NCI-H2227 (cell line): ENCODE data around the gene SPAG6.
"Not testable (repeated sequence)": the region's sequence is repeated elsewhere in the genome, so short reads cannot be mapped to it uniquely, and the experiment has no call there.

ENCODE experiments used
- DNase-seq: peaks from one replicate; lab custom pipeline; 2025; ENCODE audit not compliant: unreplicated experiment; lab: John Stamatoyannopoulos, UW

The SPAG6 gene

DNA sequence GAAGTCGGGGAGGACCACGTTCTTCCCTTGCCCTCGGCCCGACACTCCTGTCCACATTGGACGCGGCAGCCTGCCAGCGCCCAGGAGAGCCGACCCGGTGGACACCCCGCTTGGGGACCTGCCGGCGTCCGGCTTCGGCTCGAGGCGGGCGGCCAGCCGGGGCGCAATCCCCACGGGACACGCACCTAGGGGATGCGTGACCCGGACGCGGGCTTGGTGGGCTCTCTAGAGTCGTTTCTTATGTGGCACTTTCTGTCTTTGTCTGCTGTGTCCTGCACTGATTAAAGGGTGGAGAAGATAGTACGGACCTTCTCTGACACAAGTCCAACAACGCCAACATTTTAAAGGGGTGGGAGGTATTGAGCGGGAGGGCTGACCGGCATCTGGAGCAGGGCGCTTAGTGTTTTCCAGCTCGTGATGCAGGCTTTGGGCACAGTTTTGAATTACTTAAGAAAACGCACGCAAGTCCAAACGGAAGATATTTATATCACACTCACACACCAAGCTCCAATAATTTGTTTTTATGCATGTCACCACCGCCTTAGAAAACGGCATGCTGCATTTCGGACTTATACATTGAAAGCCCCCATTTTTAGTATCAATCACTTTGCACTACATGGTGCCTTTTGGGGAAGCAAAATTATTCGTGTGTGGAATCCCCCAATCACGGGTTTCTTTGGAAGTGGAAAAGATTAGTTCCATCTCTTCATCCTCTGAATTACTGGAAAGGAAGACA is 3.9 kb upstream of the SPAG6 start:
- DNase-seq, result peak; percentile 46

GRCh38 chr10:22341926-22342196 is 3.4 kb upstream of the SPAG6 start:
- no peak for DNase-seq

GRCh38 chr10:22342421-22342820 is 2.9 kb upstream of the SPAG6 start:
- no peak for DNase-seq

DNA sequence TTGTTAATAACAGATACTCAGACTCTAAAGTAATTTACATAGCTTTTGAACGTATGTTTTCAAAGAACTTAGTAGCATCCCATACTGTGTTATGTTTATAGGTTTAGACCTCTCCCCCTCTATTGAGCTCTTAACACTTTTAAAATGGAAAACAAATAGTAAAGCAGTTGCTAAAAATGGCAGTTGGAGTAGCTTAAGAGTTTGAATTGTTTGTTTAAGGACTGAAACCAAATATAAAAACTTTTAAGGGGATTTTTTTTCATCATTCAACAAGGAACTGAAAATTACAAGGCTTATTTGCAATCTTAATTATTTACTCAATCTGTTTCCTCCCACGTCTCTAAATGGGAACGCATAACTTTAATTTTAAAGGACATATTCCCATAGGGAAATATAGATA is 1.6 kb upstream of the SPAG6 start:
- no peak for DNase-seq

DNA sequence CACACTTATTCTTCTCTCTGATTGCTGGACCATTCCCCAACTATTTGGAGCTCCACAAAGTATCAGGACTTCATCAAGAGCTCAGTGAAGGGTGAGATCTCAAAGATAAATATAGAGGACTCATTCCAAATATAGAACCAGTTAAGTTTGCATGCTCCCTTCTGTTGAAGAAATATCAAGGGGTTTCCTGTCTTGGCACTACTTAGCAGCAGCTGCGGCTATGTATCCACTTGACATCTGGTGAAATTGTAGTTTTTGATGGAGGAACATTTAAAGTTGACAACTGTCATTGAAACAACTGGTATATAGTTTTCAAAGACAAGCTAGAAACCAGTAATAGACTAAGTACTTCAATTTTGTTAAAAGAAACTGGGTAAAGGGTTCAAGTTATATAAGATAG is 1.0 kb upstream of the SPAG6 start:
- DNase-seq, result no peak

DNA sequence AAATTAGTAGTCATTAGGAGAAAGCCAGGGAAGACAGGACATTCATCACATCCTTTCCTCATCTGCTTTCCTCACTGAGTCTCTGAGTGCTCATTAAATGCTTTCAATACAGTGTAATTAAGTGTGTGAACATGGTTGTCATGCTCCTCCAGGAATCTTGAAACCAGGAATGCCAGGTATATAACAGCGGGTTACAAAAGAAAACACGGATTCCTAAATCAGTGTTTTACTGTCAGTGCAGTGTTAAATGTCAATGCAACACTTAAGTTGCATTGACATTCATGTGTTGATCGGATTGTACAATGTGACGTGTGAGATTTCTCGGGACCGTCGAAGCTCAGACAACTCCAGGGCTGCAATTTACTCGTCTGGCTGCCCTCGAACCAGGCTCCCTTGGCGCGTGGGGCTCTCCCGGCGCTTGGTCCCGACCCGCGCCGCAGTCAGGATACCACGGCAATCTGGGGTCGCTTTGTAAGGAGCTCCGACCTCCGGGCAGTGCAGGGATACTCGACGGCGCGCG is 455 bp upstream of the SPAG6 start:
- peak; percentile 55 for DNase-seq

DNA sequence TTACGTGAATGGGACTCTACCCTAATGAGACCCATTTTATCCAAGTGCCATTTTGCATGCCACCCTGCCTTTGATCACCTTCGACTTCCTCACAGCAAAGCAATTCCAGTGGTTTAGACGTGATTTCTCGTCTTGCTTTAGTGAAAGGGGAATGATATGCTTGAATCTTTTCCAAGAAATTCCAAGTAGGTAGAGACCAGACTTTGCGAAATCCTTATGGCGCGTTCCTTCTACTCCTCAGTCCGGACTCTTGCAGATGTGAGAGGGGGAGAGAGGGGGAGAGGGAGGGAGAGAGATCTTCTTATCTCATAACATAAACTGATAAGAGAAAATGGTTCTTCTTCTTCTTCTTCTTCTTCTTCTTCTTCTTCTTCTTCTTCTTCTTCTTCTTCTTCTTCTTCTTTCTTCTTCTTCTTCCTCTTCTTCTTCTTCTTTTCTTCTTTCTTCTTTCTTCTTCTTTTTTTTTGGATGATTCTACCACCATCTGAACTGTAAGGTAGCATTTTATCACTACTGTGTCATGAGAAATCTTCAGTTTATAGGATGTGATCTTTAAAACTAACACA is 883 bp downstream of the SPAG6 start:
- DNase-seq, result peak; percentile 4

DNA sequence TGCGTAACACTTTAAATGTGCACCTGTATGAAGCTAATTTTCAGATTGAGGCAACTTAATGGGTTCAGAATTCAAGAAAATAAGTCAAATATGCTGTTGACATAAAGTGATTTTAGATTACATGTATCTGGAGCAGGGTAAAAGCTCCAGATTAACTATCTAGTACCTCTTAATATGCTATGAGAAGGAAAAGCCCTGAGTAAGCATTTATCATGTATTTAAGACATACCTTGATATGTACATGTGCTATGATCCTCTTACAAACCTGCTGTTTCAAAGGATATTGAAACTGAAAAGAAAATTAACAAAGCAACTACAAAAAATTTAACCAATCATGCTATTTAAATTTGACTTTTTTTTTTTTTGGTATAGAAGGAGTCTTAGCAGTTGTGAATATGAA is 4.5 kb downstream of the SPAG6 start:
- no peak for DNase-seq

DNA sequence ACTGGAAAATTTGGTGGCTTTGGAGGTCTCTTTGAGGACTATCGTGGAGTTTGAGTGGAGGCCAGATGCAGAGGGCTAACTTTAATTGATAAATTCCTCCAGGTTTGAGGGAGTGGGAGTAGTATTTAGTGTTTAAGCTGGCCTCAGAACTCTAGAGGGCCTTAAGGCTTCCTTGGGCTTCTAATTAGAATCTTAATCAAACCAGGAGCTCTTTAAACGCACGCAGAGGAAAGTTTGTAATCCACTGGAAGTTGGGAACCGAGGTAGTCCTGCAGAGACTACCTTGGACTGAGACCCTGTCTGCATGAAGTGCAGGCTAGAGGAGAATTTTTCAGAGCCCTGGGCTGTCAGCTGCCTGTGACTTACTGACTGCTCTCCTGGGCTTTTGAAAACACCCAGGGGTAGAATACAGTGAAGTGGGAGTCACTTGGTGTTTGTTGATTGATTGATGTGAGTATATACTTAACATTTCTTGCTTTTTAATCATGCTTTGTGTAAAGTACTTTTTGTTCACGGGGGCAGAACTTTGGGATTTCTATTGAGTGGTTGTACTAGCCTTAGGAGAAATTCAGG is 5.9 kb downstream of the SPAG6 start:
- DNase-seq, result no peak

- DNase-seq, result no peak
Observed at GRCh38 chr10:22356324-22356873, 11.1 kb downstream of the SPAG6 start.

GRCh38 chr10:22357770-22358169 is 12.5 kb downstream of the SPAG6 start:
- DNase-seq, result not testable (repeated sequence)

- DNase-seq, result no peak
Observed at GRCh38 chr10:22363305-22363704, 18.0 kb downstream of the SPAG6 start.

DNA sequence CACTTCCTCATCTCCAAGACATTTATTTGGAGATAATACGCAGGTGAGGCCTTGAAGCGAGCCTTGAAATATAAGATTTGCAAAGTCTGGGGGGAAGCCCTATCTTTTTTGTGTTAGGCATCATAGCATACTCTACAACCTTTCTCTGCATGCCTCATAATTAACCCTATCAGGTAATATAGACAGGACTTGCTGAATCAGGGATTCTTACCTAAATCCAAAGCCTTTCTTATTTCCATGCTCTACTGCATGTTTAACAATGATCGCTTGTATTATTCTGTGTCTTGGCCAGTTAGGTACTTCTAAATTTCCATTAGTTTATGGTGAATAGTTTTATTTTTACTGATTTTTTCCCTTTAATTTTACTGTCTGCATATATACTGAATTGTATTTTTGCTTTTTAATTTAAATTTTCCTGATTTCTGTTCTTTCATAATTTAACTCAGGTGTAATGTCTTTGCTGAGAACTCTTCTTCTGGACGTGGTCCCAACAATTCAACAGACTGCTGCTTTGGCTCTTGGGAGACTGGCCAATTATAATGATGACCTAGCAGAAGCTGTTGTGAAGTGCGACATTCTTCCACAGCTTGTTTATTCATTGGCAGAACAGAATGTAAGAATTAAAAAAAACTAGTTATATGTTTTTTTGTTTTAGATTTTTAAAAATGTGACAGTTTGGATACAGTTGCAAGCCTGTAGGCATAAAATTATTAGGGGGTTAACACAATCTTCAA is 19.3 kb downstream of the SPAG6 start:
- DNase-seq, result no peak

GRCh38 chr10:22365233-22365632 is 19.9 kb downstream of the SPAG6 start:
- no peak for DNase-seq

- DNase-seq, result no peak
Observed at GRCh38 chr10:22365644-22366434, 20.5 kb downstream of the SPAG6 start.

DNA sequence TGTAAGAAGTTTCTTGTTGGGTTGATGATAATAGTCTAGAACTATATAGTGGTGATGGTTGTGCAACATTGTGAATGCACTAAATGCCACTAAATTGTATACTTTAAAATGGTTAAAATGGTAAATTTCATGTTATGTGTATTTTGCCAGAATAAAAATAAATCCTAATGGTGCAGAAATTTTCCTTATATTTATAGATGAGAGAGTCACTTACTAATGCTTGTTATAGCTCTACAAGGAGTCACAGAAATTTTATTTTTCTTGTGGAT is 21.1 kb downstream of the SPAG6 start:
- DNase-seq, result no peak

DNA sequence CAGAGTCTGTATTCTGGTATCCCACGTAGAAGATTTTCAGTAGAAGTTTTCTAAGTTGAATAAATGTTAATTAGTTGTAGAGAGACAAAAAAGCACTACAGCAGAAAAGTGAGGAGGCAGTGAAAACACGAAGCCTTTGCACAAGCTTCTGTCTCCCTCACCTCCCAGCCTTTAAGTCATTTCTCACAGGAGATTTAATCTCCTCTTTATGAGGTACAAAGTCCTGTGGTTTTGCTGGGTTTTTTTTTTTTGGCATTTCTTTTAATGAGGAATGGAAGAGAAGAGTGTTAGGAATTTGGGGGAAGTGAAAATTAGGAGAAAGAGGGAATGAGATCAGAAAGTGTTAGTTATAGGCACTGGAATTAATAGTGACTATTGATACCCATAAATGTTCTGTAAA is 21.5 kb downstream of the SPAG6 start:
- no peak for DNase-seq

GRCh38 chr10:22367471-22367870 is 22.2 kb downstream of the SPAG6 start:
- no peak for DNase-seq

DNA sequence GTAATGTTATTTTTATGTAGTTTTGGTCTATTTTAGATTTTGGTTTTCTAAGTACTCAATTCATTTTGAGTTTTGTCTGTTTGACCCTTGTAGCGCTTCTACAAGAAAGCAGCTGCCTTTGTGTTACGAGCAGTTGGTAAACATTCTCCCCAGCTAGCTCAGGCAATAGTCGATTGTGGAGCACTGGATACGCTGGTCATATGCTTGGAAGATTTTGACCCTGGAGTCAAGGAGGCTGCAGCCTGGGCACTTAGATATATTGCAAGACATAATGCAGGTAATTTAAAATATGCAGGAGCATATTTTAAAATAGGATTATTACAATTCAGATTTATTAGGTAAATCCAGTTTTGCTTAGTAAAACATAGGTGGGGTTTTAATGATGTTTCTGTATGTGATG is 23.1 kb downstream of the SPAG6 start:
- no peak for DNase-seq

GRCh38 chr10:22368981-22369380 is 23.7 kb downstream of the SPAG6 start:
- DNase-seq, result no peak

- no peak for DNase-seq
Observed at GRCh38 chr10:22369434-22370072, 24.3 kb downstream of the SPAG6 start.
